NCI-H526 treated with DMSO at 0.1 percent for 48 hours (cell line): ENCODE results near the gene SULF2.

Source experiments
- DNase-seq: peaks from one replicate; lab custom pipeline; 2025; lab: John Stamatoyannopoulos, UW

Gene SULF2

DNA sequence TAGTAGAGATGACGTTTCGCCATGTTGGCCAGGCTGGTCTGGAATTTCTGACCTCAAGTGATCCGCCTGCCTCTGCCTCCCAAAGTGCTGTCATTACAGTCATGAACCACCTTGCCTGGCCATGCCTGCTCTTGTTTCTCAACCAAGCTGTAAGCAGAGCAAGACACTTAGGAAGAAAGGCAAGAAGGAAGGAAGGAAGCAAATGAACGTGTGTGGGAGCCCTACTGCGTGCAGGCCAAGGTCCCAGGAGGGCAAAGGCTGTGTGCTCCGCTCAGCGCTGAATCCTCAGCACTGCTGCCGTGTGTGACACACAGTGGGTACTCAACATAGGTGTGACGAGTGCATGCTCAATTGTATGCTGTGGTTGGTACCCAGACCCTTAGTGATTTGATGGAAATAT is 47.4 kb downstream of the SULF2 start:
- no peak for DNase-seq

DNA sequence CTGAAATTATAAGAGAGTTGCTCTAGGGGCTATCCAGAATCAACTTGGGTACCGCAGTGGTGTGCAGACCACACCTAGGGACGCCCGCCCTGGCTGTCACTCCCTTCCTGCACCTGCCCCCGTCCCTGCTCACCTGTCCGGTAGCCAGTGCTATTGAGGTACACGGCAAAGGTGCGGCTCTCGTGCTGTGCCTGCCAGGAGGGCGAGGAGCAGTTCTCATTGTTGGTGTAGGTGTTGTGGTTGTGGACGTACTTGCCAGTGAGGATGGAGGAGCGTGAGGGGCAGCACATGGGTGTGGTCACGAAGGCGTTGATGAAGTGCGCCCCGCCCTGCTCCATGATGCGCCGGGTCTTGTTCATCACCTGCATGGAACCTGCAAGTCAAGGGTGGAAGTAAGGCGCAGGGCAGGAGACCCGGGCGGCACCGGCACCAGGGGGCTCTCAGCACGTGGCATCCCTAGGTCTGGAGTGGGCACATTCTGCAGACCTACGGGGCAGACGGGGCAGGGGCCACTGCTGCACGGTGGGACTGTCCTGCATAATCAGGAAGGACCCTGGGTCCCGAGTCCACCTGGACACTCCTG is 48.6 kb downstream of the SULF2 start:
- no peak for DNase-seq

GRCh38 chr20:47735412-47736400 is 49.6 kb downstream of the SULF2 start:
- no peak for DNase-seq

- DNase-seq: no peak
Measured at GRCh38 chr20:47734870-47735269, 50.4 kb downstream of the SULF2 start.

DNA sequence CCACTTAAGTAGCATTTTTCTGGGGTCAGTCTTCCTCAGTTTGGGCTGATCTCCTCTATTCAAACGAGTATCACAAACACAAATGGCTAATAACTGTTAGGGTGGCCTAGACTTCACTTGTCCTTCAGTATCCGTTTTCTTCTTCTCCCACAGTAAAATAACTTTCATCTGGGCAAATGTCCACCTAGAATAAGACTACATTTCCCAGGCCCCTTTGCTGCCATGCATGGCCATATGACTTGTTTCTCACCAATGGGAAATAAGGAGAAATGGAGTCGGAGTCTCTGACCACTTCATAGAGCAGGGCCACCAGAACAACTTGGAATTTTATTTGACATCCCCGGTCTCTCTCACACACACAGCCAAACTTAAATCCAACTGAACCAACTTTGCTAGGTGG is 51.4 kb downstream of the SULF2 start:
- DNase-seq: no peak

DNA sequence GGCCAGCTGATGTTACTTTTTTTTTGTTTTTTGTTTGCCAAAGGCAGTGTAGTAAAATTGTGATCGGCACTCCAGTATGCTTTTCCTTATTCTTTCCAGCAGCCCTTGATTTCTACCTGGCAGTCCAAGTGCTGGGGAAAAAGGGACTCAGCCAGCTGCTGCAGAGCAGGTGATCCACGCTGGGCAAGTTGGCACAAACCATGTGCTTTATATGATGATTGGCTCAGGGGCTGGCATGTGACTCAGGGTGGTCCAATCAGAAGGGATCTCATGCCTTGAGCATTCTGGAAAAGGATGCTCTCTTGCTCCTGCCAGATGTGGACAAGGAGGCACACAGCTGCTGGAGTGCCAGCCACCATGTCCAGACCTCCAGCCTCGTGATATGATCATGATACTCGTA is 54.5 kb downstream of the SULF2 start:
- DNase-seq: no peak

DNA sequence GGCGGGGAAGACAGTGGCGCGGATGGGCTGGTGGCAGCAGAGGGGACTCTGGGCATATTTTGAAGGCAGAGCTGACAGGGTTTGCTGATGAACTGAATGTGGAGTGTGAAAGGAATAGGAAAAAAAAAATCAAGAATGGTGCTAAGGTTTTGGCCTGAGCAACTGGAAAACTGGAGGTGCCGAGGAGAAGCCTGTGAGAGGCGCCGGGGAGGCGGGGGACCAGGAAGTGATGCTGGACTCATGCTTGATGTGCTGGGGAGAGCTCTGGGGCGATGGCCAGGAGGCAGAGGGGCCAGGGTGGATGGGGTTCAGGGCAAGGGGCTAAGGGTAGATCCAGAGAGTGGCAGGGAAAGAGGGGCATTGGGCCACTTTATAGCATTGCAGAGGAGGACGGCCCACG is 55.8 kb downstream of the SULF2 start:
- DNase-seq: no peak

- DNase-seq: no peak
Measured at GRCh38 chr20:47727909-47728361, 57.3 kb downstream of the SULF2 start.

DNA sequence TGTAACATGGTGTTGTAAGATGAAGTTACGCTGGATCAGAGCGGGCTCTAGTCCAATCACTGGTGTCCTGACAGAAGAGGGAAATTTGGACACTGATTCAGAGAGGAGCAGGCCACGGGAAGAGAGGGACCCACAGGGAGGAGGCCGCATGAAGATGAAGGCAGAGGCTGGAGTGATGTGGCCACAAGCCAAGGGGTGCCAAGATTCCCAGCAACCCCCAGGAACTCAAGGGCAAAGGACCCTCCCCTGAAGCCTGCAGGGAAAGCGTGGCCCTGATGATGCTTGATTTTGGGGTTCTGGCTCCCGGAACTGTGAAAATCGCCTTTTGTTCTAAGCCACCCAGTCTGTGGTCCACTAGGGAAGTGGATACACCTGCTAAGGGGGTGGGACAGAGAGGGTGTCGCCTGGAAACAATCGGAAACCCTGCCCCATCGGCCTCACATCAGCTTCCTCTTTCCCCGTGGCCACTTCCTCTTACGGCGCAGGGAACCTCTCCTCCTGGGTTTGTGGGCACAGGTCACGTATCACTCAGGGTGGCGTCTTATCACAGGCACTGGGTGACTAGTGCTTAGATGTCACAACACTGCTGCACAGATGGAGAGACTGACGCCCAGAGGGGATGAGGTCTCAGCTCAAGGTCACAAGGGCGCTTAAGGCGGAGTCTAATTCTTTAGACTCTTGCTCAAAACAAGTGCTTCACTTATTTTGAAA is 58.0 kb downstream of the SULF2 start:
- no peak for DNase-seq

DNA sequence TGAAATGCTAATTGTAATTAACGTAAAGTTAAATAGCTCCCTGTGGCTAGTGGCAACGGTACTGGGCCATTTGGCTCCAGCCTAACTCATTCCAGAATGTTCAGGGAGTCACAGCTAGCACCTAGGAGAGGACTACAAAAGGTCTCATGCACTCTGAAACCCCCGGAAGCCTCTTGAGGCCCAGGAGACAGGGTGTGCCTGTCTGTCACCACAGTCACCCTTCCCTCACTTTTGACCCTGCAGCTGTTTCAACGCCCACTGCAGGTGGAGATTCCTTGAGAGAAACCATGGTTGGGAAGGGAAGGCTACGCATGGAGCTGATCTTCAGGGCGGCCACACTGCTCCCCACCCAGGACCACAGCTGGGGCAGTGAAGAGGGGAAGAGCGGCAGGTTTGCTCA is 58.6 kb downstream of the SULF2 start:
- no peak for DNase-seq

DNA sequence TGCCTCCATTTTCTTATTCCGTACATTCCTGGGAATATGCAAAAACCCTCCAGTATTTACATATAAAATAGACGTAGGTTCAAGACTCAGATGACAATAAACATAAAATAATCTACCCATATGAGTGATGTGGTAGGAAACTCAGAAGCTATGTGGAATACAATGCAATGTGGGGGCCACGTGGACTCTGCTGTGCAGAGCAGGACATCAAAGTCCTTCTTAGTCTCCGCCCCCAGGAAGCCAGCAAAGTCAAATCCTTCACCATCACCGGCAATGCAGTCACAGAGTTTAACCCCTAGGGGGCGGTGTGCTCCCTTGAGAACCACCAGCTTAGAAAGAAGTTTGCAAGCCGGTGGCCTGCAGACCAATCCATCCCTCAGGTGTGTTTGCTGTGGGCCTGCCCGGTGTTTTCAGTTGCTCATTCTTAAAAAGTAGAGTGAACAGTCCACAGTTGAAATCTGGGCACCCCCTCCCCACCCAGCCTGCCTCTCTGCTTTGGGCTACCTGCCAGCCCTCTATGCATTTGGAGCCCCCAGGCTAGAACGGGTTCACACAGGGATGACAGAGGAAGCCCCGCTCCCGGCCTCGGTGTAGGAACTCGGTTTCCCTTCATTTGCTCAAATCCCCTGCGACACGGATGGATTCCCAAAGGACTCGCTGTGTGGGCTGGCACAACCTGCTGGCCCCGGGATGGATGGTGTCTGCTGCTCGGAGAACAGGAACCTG is 59.9 kb downstream of the SULF2 start:
- DNase-seq: peak; percentile 89

DNA sequence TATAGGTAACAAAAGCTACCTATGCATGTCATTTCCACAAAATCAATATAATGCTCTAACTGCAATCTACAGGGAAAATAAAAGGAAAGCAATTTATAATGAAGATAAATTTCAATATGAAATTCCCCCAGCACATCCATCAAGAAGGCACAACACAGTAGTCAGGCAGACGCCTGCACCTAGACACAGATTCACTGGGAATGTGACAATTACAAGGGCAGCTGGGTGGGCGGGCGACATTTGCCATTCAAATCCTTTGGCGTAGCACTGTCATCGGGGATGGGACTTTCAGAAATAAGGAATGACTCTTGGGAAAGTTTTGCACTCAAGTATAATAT is 60.4 kb downstream of the SULF2 start:
- no peak for DNase-seq

GRCh38 chr20:47724396-47724795 is 60.9 kb downstream of the SULF2 start:
- DNase-seq: no peak

DNA sequence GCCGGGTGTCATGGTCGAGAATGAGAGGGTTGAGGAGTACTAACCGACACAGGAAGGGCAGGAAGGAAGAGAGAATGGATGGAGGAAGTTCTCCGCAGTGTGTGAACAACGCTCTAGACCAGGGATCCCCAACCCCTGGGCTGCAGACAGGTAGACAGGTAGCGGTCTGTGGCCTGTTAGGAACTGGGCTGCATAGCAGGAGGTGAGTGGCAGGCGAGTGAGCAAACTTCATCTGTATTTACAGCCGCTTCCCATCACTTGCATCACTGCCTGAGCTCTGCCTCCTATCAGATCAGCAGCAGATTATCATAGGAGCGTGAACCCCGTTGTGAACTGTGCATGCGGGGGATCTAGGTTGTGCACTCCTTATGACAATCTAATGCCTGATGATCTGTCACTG is 62.0 kb downstream of the SULF2 start:
- DNase-seq: no peak

- no peak for DNase-seq
Measured at GRCh38 chr20:47720636-47721427, 64.4 kb downstream of the SULF2 start.

DNA sequence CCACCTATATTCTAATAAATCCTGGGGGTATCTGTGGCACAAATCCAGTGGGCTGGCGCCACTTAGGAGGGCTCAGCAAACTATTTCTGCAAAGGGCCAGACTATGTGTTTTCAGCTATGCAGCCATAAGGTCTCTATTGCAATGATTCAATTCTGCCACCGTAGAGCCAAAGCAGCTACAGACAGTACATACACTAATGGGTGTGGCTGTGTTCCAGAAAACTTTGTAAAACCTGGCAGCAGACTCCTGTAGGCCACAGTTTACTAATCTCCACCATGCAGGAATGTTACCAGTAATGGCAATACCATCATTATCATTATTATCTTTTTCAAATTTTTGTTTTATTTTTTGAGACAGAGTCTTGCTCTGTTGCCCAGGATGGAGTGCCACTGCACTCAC is 65.7 kb downstream of the SULF2 start:
- no peak for DNase-seq

GRCh38 chr20:47719211-47719610 is 66.1 kb downstream of the SULF2 start:
- DNase-seq: no peak

DNA sequence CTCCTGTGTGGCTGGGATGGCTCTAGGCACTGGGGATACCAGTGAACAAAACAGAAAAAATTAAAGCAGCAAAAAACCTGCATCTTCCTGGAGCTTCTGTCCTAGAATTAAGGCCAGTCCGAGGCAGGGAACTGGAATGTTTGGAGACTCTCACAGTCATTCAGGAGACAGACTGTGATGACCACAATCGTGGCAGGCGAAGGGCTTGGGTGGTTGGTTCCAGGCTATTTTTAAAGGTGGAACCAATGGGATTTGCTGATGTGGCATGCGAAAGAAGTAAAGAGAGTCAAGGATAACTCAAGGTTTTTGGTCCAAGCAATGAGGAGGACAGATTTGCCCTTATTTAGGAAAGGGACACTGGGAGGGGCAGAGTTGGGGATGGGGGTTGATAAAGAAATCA is 66.9 kb downstream of the SULF2 start:
- DNase-seq: no peak

GRCh38 chr20:47717421-47717820 is 67.9 kb downstream of the SULF2 start:
- no peak for DNase-seq

- no peak for DNase-seq
Measured at GRCh38 chr20:47713878-47714450, 71.3 kb downstream of the SULF2 start.

DNA sequence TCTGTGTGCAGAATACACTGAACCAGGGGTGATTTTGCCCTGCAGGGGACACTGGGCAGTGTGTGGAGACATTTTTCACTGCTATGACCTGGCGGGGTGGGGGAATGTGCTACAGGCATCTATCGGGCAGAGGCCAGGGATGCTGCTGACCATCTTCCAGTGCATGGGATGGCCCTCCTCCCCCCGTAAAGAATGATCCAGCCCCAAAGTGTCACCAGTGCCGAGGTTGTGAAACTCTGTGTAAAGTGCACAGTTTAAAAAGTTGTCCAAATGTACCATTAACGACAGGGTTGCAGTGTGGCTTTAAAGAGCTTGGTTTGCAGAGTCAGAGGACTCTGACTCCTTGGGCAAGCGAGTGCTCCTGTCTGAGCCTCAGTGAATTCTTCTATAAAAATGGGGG is 72.1 kb downstream of the SULF2 start:
- no peak for DNase-seq
